ENCODE results near the gene ARHGEF4. TPM values are rescaled to one million over a fixed set of nuclear protein-coding genes. Genes with fewer than 3 reads are reported as not detected.

The ARHGEF4 gene
- total and polyA plus RNA-seq, 5 donors from 2014 or later, result 0.22 to 1.7 (median 0.48) TPM; not detected in 1

Other genes with a start within 250 kb of the ARHGEF4 start
- not detected for gene CFC1, start 237.3 kb upstream of the ARHGEF4 start, total RNA-seq
- not detected for gene CFC1, start 237.3 kb upstream of the ARHGEF4 start, polyA plus RNA-seq
- gene POTEJ, start 225.5 kb upstream of the ARHGEF4 start, total RNA-seq, result not detected
- gene POTEJ, start 225.5 kb upstream of the ARHGEF4 start, polyA plus RNA-seq, result not detected
- gene GPR148, start 107.8 kb upstream of the ARHGEF4 start, total RNA-seq, result not detected
- gene GPR148, start 107.8 kb upstream of the ARHGEF4 start, polyA plus RNA-seq, result not detected
- gene AMER3, start 81.4 kb upstream of the ARHGEF4 start, total RNA-seq, result not detected
- not detected for gene AMER3, start 81.4 kb upstream of the ARHGEF4 start, polyA plus RNA-seq